ENCODE results near the gene GPR34.

GPR34 gene

GRCh38 chrX:41739871-41740270 is 51.1 kb downstream of the GPR34 start:
- DNase-seq, result no peak

Measured in central memory CD4-positive, alpha-beta T cell (primary cell).